Measurements from ENCODE around the gene STX11.

The STX11 gene

DNA sequence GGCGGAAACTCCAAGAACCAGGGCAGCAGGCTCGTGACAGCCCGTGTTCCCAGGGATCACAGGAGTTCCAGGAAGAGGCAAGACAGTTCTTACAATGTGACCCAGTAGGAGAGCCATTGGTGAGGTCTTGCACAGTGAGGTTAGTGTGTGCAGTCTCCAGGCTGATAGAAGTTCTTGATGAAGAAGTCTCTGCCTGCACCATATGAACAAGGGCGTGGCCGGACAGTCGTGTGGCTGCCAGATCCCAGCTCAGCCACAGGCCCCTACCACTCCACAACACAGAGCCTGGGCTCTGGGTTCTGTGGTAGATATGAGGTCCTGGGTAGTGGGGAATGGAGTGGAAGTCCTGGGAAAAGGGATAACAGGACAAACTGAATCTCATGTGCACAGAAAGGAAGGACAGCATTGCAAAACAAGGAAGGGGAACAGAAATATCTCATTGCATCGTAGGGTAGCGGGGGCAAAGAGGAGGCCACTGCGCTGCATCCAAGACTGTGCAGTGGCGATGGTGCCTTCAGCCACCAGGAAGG lies 65.2 kb downstream of the STX11 start:
- DNase-seq (ENCODE audit: low read depth), result no peak

DNA sequence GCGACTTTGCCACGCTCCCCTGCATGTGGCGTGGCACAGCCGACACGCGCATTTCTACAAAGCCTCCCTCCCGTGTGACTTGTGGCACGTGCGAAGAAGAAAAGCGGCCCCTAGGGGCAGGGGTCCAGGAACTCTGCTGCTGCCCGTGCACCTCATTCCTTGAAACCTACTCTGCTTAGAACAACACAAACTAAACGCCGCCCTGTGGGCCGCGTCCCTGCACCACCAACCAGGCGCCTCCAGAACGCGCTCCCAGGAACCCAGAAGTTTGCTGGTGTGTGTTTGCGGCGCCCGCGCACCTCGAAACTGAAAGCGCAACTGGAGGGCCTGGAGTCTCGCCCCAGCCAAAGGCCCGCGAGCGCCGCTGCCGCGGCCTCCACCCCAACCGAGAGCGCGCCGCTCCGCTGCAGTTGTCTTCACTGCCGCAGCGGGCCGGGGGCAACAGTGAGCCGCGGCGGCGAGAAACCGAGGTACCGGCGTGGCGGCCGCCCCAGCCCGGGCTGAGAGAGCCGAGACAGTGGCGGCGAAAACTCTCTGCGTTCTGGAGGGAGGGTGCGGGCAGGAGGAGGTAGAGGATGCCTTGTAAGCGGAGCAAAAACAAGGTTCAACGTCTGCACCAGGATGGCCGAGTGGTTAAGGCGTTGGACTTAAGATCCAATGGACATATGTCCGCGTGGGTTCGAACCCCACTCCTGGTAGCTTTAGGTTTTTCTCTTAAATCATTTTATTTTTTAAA lies 65.8 kb downstream of the STX11 start:
- DNase-seq (ENCODE audit: low read depth), result peak; percentile 79

DNA sequence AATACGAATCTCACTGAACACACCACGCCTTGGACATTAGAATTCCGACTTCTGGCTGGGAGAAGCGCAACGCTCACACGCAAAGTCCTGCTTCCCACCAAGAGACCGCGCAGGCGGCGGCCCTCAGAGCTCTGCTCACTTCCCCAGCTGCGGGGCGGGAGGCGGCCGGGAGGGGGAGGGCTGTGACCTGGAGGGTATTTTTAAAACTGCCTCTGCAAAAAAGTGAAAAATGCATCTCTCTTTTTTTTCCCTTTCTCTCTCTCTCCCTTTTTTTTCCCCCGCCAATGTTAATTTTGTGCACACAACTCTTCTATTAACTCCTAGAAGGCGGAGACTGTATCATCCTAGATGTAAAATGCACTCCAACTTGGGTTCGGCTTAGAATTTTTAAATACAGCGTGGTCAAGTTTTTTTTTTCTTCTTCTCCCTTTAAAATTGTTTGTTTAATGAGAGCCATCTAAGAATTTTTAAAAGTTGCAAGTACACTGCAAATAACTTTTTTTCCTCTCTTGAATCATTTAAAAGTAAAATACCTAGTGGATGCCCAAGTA lies 66.4 kb downstream of the STX11 start:
- no peak for DNase-seq (ENCODE audit: low read depth)

DNA sequence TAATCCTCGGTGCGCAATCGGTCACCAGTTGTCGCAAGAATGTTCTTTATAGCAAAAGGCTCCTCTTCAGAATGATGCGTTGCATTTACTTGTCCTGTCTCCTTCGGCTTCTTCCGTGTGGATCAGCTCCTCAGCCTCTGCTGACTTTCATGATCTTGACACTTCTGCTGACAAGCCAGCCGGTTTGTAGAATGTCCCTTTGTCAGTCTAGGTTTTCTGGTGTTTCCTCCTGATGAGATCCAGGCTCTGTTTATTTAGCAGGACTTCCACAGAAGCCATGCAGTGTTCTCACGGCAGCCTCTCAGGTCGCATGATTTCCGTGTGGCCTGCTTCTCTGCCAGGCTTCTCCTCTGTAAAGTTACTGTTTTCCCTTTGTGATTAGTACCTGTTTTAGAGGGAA lies 66.9 kb downstream of the STX11 start:
- no peak for DNase-seq (ENCODE audit: low read depth)

DNA sequence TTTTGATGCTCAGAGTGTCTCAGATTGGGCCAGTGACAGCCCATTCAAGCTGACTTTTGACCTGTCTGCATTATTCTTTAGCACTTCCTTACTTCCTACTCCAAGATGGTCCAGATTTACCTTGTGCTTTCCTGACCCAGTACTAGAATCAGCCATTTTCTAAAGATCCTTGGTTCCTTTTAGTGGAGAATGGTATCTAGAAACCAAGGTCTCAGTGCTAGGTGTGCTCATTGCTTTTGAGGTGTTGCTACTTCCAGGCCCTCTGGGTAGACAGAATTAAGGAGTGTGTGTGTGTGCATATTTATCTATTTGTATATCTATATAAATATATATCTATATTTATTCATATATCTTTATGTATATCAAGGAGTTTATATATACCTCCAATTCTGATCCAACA lies 67.5 kb downstream of the STX11 start:
- no peak for DNase-seq (ENCODE audit: low read depth)

DNA sequence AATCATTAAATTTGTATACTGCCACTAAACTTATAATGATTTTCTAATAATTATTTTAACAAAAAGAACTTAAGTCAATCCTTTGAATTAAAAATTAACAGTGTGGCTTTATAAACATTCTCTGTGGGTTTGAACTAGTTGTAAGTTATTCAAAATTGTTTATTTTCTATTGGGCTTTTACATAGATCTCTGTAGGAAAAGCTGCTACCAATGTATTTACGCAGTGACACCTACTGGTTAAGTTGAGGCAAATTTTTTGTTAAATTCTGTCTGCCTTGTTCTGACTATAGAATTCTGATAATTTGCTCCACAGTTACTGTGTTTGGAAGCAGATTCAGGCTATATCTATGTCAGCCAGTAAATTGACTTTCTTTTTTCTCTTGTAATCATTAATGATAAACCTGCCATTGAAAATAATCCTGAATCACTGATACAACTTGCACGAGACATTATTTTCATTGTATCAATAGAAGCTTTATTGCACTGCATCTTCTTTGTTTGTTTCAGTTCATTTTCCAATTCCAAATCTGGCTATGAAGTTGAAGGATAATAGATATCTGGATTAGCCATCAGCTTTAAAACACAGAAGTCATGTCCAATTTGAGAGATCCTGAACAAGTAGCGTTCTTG lies 68.9 kb downstream of the STX11 start:
- no peak for DNase-seq (ENCODE audit: low read depth)

DNA sequence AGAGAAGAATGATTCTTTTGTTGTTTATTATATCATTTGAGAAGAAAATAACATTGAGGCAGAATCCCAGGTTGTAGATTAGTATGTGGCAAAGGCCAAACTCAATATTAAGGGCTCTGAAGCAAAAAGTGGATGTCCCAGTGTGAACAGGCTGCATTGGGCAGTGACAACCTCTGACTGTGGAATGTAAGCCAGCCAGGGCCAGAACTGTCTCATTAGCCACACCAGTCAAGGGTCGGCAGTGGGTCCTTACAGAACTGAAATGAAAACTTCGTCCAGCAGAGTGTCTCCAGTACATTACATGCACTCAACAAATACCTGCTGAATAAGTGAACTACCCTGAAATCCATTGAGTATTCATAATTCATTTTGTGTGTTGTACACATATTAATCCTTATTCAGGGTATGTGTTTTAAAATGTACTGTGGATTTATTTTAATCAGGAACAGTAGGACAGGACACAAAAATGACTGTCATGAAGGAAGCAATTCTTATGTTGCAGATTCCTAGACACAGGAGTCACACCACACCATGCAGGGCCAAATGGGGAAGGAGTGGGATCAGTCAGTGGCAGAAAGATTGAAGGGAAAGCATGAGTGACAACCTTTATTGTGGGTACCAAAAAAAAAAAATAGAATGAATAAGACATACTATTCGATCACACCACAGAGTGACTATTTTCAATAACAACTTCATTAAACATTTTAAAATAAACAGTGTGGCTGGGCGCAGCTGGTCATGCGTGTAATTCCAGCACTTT lies 69.9 kb downstream of the STX11 start:
- DNase-seq (ENCODE audit: low read depth), result no peak

DNA sequence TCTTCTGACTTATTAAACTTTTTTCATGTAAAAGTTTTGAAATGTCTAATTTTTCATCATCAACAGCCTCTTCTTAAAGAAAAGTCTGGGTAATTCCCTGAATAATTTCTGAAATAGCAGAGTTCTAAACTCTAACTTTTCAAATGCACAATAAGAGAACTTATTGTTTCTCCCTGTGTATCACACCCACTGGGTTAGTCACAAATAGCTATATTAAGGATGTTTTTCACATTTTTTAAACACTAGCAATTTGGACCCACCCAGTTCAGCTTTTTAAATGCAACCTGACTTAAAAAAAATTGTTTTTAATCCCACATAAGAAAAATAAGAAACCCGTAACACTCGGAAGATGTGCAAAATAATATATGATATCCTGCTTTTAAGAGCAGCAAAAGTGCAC lies 73.4 kb downstream of the STX11 start:
- no peak for DNase-seq (ENCODE audit: low read depth)

DNA sequence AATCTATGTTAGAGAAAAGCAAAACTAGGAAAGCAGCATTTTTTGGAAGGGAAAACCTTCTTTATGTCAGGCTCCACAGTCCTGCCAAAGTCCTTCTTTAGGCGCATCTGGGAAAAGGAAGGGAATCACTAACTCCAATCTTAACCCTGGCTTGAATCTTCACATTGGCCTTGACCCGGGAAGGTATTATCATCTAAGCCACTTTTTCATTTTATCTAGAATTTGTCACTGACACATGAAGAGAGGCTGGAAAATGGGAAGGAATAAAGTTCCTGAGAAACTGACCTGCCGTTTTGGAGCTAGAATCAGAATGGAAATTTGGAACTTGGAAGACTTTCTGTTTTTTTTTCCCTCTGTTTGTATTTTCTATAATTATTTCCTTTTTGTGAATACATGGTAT lies 81.4 kb downstream of the STX11 start:
- DNase-seq (ENCODE audit: low read depth), result no peak

DNA sequence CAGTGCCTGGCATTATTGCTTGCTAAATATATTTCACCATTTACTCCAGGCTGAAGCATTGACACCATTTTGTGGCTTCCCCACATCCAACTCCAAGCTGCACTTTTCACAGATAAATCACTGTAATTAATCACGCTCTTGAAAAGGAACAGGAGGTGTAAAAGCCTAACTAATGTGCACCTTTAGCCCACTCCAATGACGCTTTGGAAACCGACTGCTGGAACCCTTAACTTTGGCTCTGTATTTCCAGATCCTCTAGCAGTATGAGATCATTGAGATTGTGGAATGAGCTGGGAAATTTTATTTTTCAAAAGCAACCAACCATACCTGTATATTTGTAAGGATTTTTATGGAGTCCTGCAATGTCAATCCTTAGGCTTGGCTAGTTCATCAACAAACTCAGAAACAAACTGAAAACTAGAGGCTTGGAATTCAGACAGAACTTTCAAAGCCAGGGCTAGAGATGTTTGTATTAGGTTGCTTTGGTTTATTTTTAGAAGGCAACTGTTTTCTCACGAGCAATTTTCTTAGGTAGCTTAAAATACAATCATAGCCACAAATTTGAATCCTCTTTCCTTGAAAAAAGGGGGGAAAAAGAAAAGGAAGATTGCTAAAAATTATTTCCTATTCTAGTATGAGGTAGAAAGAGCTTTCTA lies 82.0 kb downstream of the STX11 start:
- DNase-seq (ENCODE audit: low read depth), result no peak

DNA sequence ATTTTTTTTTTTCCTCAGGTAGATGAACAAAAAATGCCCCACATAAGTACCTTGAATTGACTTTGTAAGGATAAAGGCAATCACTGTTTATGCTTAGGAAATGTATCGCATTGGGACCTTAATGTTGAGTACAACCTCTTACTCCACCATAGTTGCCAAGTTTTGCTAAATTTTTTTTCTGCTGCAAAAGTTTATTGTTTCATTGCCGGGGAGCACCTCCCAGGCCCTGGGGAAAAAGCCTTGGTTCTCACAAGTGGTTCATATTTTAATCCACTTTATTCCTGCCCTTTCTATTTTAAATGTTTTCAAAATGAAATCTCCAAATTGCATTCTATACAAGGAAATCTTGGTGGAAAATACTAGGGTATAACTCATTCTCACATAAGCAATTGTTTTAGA lies 82.5 kb downstream of the STX11 start:
- no peak for DNase-seq (ENCODE audit: low read depth)

DNA sequence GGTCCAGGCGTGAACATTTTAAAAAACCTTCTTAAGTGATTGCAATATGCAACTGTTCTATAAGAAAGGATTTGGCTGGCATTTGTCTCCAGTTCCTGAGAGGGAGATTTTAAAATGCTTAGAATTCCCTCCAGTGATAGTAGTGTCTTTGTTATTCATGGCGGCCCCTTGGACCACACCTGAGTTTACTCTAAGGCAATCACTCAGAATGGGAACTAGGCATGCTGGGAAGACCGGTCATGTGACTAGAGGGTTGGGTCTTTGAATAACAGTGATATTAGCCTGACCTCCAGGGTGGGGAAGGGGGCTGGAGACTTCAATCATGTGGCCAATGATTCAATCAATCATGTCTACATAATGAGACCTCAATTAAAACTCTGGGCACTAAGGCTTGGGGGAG lies 84.1 kb downstream of the STX11 start:
- no peak for DNase-seq (ENCODE audit: low read depth)

DNA sequence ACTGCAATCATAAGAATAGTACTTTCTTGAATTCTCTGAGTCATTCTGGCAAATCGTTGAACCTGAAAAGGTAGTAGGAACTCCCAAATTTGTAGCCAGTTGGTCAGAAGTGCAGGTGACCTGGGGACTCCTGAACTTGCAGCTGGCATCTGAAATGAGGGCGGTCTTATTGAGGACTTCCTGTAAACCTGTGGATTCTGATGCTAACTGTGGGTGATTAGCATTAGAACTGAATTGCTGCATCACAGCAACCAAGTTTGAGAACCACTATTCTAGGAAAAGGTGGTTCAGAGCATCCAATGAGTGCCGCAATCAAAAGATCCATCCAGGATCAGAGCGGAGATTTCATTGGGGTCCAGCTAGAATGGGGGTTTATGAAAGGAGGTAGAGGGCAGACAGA lies 84.6 kb downstream of the STX11 start:
- no peak for DNase-seq (ENCODE audit: low read depth)
